Inferior parietal cortex (tissue), 1 donor: ENCODE results near the gene HIBCH.
"Not testable (repeated sequence)": the region's sequence is repeated elsewhere in the genome, so short reads cannot be mapped to it uniquely, and the experiment has no call there.

Experiments used
- DNase-seq: peaks from one replicate; pipeline ENCODE4 v3.0.0-alpha.2; 2016; ENCODE audit errors: extremely low spot score

The HIBCH gene

GRCh38 chr2:190343089-190343535 lies 23.5 kb upstream of the HIBCH start:
- DNase-seq = peak; percentile 39

DNA sequence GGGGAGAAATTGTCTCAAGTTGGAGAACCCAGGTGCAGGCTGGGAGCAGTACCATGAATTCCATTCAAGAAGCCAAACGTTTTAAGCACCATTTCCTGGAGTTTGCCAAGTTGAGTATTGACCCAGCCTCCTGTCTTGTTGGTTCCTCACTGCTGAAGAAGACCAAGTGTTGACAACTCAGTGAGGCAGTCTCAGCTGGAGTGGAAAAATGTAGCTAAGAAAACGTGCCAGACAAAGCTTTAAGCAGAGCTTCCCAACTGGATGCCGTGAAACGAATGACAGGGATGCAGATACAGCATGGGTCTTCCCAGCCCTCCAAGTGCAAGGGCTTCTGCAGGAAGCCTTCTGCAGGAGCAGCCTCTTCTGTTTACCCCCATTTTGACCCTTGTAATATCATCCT lies 23.0 kb upstream of the HIBCH start:
- DNase-seq = no peak

DNA sequence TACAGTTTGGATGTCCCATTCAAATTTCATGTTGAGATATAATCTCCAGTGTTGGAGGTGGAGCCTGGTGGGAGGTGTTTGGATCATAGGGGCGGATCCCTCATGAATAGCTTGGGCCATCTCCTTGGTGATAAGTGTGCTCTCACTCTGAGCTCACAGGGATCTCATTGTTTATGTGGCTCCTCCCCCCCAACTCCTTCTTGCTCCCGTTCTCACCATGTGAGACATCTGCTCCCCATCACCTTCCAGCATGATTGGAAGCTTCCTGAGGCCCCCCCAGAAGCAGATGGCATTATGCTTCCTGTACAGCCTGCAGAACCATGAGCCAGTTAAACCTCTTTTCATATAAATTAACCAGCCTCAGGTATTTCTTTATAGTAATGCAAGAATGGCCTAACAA lies 20.7 kb upstream of the HIBCH start:
- DNase-seq = no peak

DNA sequence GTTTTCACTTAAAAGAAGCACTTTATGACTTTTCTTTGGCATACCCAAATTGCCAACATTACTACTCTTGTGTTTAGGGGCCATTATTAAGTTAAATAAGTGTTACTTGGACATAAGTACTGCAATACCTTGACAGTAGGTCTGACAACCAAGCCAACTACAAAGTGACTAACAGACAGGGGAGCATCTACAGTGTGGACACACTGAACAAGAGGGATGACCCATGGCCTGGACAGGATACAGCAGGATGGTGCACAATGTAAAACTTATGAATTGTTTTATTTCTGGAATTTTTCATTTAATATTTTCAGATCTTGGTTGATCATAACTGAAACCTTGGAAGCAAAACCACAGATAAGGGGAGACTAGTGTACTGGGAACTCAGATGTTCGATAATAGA lies 19.8 kb upstream of the HIBCH start:
- no peak for DNase-seq

GRCh38 chr2:190338453-190338852 lies 18.8 kb upstream of the HIBCH start:
- DNase-seq = no peak

GRCh38 chr2:190336420-190336819 lies 16.8 kb upstream of the HIBCH start:
- DNase-seq = no peak

GRCh38 chr2:190335584-190335983 lies 16.0 kb upstream of the HIBCH start:
- not testable (repeated sequence) for DNase-seq

GRCh38 chr2:190335225-190335559 lies 15.6 kb upstream of the HIBCH start:
- DNase-seq = no peak

DNA sequence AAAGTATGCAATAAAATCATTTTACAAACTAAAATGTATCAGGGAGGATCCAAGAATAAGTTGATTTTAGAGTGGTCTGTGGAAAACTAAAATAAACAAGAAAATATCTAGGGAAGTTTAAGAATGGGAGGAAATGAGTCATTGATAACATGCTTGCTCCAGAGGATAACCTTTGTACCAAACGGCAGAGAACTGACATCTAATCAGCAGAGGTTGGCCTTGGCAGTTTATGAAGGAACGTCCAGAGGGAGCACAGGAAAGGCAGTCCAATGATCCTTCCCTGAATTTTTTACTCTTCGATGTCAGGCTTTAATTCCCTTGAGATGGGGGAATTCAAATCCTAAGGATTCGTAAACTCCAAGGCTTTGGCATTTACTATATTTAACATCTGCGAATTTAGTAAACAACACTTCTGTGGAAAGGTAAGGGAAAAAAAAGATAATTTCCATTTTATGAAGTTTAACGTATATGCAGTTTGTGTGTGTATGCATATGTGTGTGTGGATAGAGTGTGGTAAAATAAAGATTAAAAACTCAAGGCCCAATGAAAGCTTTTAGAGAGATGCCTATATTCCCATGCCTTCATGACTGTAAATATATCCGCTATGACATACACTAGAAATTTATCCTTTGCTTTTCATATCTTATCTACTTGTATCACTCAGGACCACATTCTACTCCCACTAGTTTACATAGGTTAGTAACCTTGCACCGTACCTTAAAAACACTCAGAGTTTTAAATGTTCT lies 15.0 kb upstream of the HIBCH start:
- DNase-seq = no peak

DNA sequence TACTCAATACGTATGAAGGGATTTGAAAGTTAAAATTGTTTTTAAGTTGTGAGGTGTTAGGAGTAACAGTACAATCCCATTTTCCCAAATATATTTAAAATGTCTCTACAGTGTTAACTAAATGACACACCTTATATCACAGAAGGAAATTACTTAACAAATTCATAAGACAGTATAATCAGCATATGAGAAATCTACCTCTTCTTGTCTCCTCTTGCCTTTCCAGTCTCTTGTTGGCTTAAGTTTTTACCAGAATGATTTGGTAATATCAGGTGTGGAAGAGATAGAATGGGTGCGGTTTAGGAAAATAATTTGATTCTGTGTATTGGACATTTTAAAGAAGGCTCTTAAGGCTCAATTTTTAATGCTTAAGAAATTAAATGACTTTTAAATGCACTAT lies 14.3 kb upstream of the HIBCH start:
- no peak for DNase-seq

GRCh38 chr2:190333395-190333794 lies 13.8 kb upstream of the HIBCH start:
- DNase-seq = no peak

- DNase-seq = no peak
Measured at GRCh38 chr2:190328573-190329147, 9.0 kb upstream of the HIBCH start.

DNA sequence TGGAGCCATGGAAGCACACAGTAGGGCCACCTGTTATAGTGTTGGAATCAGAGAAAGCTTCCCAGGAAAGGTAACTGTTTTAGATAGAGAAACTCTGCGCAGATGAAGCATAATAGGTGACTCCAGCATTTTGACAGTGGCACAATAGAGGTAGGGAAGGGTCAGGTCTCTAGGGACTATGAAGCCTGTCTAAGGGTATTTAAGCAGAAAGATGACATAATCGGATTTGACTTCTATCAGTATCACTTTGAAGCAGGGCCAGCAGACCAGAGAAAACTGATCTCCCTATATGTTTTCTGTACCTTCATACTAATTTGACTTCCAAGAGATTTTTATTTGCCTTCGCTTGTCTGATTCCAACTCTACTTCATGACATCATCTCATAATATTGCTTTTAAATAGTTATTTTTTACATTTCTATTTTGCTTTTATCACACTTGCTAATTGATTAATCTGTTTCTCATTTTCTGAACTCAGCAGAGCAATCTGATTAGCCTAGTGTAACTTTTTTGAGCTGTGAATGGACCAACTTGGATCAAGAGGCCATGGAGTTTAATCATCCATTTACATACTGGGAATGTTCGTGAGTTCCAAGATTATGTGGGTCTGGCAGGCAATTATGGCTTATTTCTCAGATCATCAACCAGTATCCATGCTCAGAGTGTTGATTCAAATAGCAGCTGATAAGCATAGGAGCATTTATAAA lies 8.4 kb upstream of the HIBCH start:
- DNase-seq = no peak

DNA sequence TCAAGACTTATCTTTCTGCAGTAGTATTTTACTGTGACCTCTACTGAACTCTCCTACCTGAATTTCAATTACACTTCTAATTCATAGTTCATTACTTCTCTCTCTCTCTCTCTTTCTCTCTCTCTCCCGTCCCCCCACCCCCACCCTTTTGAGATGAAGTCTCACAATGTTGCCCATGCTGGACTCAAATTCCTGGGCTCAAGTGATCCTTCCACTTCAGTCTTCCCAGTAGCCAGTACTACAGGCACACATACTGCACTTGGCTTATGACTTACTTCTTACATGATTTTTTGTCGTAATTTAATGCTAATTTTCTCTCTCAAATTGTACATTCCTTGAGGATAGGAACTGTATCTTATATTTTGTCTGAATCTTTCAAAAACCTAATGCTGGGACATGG lies 6.0 kb upstream of the HIBCH start:
- no peak for DNase-seq

DNA sequence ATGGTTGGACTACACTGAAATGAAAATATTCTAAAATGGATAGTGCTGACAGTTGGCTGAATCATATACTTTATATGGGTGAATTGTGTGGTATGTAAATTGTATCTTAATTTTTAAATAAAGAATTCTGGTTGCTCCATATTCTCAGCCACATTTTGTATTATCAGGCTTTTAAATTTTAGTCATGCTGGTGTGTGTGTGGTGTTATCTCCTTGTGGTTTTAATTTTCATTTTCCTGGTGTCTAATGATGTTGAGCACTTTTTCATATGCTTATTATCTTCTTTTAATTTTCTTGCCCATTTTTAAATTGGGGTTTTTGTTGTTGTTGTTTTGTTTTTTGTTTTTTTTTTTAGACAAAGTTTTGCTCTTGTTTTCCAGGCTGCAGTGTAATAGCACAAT lies 3.8 kb upstream of the HIBCH start:
- no peak for DNase-seq

GRCh38 chr2:190320696-190321095 lies 1.1 kb upstream of the HIBCH start:
- no peak for DNase-seq

GRCh38 chr2:190318931-190319554 lies 583 bp downstream of the HIBCH start:
- peak; percentile 35 for DNase-seq

DNA sequence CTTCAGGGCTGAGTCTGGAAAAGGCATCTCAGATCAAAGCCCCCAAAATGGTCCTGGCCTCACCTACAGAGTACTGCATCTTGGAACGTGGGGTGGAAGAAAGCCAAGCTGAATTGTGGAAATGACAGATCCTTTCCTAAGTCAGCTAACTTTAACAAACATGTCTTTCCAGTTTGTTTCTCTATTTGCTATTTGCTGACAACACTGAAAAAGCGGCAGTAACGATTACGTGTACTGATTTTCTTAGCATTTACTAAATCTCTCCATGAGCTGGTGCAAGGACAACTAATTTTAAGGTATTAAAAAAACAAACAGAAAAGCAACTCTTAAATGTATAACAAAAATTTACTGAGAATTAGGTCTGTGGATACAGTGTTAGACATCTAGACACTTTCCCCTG lies 1.1 kb downstream of the HIBCH start:
- no peak for DNase-seq

GRCh38 chr2:190315273-190315672 lies 4.4 kb downstream of the HIBCH start:
- no peak for DNase-seq

DNA sequence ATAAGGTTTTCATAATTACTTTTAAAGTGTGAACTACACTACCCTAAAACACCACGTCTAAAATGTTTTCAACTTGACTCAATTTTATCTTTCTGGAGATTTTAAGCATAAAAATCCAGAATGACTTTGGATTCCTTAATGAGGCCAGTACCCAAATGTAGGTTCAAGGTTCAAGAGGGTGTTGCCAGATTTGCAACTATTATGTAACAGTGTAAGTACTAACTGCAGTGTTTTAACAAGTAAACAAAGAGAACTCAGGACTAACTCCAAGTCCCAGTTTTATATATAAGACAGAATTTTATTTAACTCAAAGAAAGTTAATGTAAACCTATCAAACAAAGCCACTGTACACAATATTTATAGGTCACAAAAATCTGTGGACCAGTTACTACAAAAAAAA lies 5.7 kb downstream of the HIBCH start:
- no peak for DNase-seq

DNA sequence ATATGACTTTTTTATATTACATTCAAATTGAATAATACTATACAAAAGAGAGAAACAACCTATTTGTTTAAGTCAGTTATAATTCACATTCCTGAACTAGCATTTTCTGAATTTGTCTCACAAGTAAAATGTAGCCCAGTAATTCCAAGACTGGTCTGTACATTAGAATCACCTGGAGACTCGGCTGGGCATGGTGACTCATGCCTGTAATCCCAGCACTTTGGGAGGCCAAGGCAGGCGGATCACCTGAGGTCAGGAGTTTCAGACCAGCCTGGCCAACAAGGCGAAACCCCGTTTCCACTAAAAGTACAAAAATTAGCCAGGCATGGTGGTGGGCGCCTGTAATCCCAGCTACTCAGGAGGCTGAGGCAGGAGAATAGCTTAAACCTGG lies 7.0 kb downstream of the HIBCH start:
- DNase-seq = not testable (repeated sequence)

DNA sequence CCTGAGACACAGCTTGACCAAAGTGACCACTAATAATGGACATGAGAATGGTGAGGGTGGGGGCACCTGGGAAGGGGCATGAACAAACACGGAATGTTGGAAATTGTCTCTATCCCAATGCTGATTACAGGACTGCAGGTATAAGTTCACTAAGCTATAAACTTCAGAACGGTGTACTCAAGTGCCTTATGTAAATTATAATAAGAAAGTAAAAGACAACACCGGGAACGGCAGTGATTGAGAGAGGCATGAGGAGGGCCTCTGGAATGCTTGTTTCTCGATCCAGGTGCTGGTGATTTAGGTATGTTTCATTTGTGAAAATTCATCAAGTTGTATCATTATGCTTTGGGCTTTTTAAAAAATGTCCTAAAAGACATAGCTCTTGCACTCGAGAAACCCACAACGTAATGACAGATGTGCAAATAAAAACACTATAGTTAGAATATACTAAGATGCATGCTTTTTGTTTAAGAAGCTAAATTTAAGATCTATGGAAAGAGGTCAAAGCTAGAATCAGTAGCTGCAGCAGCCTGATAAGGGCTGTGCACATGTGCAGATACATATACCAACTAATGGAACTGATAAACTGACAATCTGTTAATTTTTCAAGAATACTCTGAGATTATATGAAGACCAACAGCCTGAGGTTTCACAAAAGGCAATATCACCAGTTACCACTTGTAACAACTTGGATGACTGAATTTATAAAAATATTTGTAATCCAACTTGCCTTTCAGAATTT lies 7.6 kb downstream of the HIBCH start:
- DNase-seq = no peak
